Sigmoid colon (tissue), 4 donors: ENCODE measurements around the gene RPS2.

Source experiments
- CTCF ChIP-seq, 4 experiments: fragments of 450-650 bp in 3 of 4; fragments of 200-600 bp in 1 of 4; IDR thresholded peaks; one replicate each; pipeline ENCODE4 v1.5.1; 2016 to 2019; ENCODE audit warnings: antibody characterized with exemption in 4 of 4, mild to moderate bottlenecking in 3 of 4, moderate library complexity in 2 of 4
- POLR2AphosphoS5 ChIP-seq, 4 donors: sonication (generic); formaldehyde crosslinking; IDR thresholded peaks; one replicate each; pipeline ENCODE4 v1.6.1; 2017; ENCODE audit warnings: antibody characterized with exemption in 4 of 4

GRCh38 chr16:1919327-1919998 lies 45.2 kb downstream of the RPS2 start:
- no peak for TF ChIP-seq CTCF (IDR thresholded peaks at IDR 0.05)
- no peak for TF ChIP-seq POLR2AphosphoS5 (IDR thresholded peaks at IDR 0.05)
